PC-9 (cell line): ENCODE measurements around the gene RELL1. TPM values are rescaled to one million over a fixed set of nuclear protein-coding genes. Genes with fewer than 3 reads are reported as not detected.

Source experiments
- BruUV-seq: library from RNA; stranded (reverse); fragments of 400-500 nt; replicated peaks from 2 replicates; lab custom pipeline; 2021; lab: Mats Ljungman, UMichigan
- CTCF ChIA-PET: fragments of 300-600 bp; sonication (Branson Sonifier 250); formaldehyde crosslinking; loops from one replicate; lab custom pipeline; 2022; ENCODE audit warnings: antibody characterized with exemption; lab: Charles Lee
- POLR2A ChIA-PET: fragments of 300-600 bp; sonication (Branson Sonifier 250); formaldehyde crosslinking; loops from one replicate; lab custom pipeline; 2022; ENCODE audit warnings: antibody characterized with exemption; ENCODE audit not compliant: unreplicated experiment; lab: Charles Lee
- DNase-seq, 2 experiments: peaks; one replicate each; pipeline versions ENCODE4 v3.0.0 to v3.0.0-alpha.2; 2015 to 2022; ENCODE audit warnings: mixed read lengths in 1 of 2
- H2AFZ ChIP-seq: fragments of 200-600 bp; sonication (generic); 2 replicates; pipeline ENCODE4 v1.8.1; 2017; ENCODE audit warnings: antibody characterized with exemption
- H3F3A ChIP-seq: fragments of 200-600 bp; sonication (generic); 2 replicates; pipeline ENCODE4 v1.8.1; 2017; ENCODE audit warnings: antibody characterized with exemption, mild to moderate bottlenecking, low read depth; ENCODE audit not compliant: insufficient read depth
- H3K27ac ChIP-seq: fragments of 200-600 bp; sonication (generic); 2 replicates; pipeline ENCODE4 v1.6.1; 2016; ENCODE audit warnings: mixed run types
- H3K27me3 ChIP-seq: fragments of 200-600 bp; sonication (generic); 2 replicates; pipeline ENCODE4 v1.6.1; 2016; ENCODE audit warnings: low read depth, mixed run types; ENCODE audit not compliant: insufficient read depth
- H3K36me3 ChIP-seq: fragments of 200-600 bp; sonication (generic); 2 replicates; pipeline ENCODE4 v1.6.1; 2016; ENCODE audit warnings: low read depth, mixed run types
- H3K4me1 ChIP-seq: fragments of 200-600 bp; sonication (generic); replicated peaks from 2 replicates; pipeline ENCODE4 v1.6.1; 2016; ENCODE audit warnings: mixed run types; ENCODE audit not compliant: insufficient read depth
- H3K4me2 ChIP-seq: fragments of 200-600 bp; sonication (generic); 2 replicates; pipeline ENCODE4 v1.6.1; 2017; ENCODE audit warnings: mixed run types
- H3K4me3 ChIP-seq: fragments of 200-600 bp; sonication (generic); 2 replicates; pipeline ENCODE4 v1.6.1; 2016; ENCODE audit warnings: mixed run types
- H3K79me2 ChIP-seq: fragments of 200-600 bp; sonication (generic); 2 replicates; pipeline ENCODE4 v1.6.1; 2017; ENCODE audit warnings: low read depth, mixed run types
- H3K9me2 ChIP-seq: fragments of 200-600 bp; sonication (generic); 2 replicates; pipeline ENCODE4 v1.8.1; 2017; ENCODE audit warnings: mild to moderate bottlenecking; ENCODE audit not compliant: insufficient read depth
- H3K9me3 ChIP-seq: fragments of 200-600 bp; sonication (generic); 2 replicates; pipeline ENCODE4 v1.8.1; 2016; ENCODE audit warnings: low read depth; ENCODE audit not compliant: insufficient read depth
- H4K20me1 ChIP-seq: fragments of 200-600 bp; sonication (generic); 2 replicates; pipeline ENCODE4 v1.8.1; 2017; ENCODE audit not compliant: insufficient read depth
- CTCF ChIP-seq: fragments of 200-600 bp; sonication (generic); conservative IDR thresholded peaks from 2 replicates; pipeline ENCODE4 v1.6.1; 2017; ENCODE audit warnings: mixed run types, antibody characterized with exemption, mild to moderate bottlenecking, moderate library complexity
- EZH2 ChIP-seq: fragments of 200-600 bp; sonication (generic); IDR thresholded peaks from 2 replicates; pipeline ENCODE4 v1.8.0; 2017; ENCODE audit warnings: antibody characterized with exemption, low read depth
- intact Hi-C: fragments of 100-400 bp; cut with micrococcal nuclease; formaldehyde crosslinking; loops from one replicate; pipeline ENCODE4 v1.10.0; 2022; ENCODE audit not compliant: unreplicated experiment
- total RNA-seq: library from RNA; stranded (reverse); gene quantifications from 2 replicates; pipeline ENCODE4 v1.2.3, GENCODE V29; 2021

RELL1 gene
- total RNA-seq, 1 experiment from 2014 or later, result 18.5 TPM

DNA sequence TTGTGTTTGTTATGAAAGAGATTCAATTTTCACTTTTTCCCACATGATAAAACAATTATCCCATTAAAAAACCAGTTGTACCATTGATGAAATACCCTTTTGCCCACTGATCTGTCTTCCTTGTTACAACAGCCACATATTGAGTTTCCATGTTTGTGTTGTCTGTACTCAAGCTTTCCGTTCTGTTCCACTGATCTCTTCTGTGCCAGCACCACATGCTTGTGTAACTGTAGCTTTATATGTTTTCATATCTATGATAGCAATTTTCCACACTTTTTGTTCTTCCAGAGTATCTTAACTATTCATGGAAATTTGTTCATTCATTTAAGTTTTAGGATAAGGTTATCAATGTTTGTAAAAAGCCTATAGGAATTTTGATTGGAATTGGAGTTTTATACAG lies 24.3 kb upstream of the RELL1 start:
- ChIA-PET POLR2A (interaction anchor here (0.6 kb wide), 1 partner anchor 31 kb away, joined by 5 read pairs; no protein-coding TSS in a partner anchor), CTCF (no interaction called here)
- no peak overlapping the region for H3K4me2 ChIP-seq
- H3K9me2 ChIP-seq, result no peaks in the 10 kb centered on the region
- no peaks in the 10 kb centered on the region for H3F3A ChIP-seq
- H3K27ac ChIP-seq, result no peak overlapping the region
- DNase-seq, result no peak
- no peaks in the 10 kb centered on the region for H3K27me3 ChIP-seq
- no peaks in the 10 kb centered on the region for H3K36me3 ChIP-seq
- no peaks in the 10 kb centered on the region for H4K20me1 ChIP-seq
- H3K4me1 ChIP-seq, result no peaks in the 10 kb centered on the region; the same call in 1 of the 2 replicates
- no peaks in the 10 kb centered on the region for H3K9me3 ChIP-seq
- H3K79me2 ChIP-seq, result no peaks in the 10 kb centered on the region
- no peak overlapping the region for H2AFZ ChIP-seq
- TF ChIP-seq CTCF (no peak), EZH2 (no peak)
- H3K4me3 ChIP-seq, result no peak overlapping the region
- intact Hi-C loops, result no loop called here
- no TSS peak for BruUV-seq

DNA sequence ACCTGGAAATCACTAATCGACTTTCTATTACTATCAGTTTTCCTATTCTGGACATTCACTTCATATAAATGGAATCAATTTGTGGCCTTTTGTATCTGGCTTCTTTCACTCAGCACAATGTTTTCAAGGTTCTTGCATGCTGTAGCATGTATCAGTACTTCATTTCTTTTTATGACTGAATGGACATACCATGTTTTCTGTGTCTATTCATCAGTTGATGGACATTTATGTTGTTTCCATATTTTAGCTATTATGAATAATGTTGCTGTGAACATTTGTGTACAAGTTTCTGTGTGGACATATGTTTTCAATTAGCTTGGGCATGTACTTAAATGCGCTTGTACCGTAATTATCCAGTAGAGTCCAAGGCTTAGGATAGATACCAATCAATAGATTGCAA lies 19.9 kb upstream of the RELL1 start:
- H3K27me3 ChIP-seq, result no peaks in the 10 kb centered on the region
- intact Hi-C loops, result no loop called here
- no TSS peak for BruUV-seq
- H3K36me3 ChIP-seq, result no peaks in the 10 kb centered on the region
- H4K20me1 ChIP-seq, result no peaks in the 10 kb centered on the region
- no peak overlapping the region for H3K4me2 ChIP-seq
- POLR2A ChIA-PET, result no interaction called here
- H2AFZ ChIP-seq, result no peak overlapping the region
- no peak for DNase-seq
- no peaks in the 10 kb centered on the region for H3F3A ChIP-seq
- H3K27ac ChIP-seq, result no peak overlapping the region
- H3K4me1 ChIP-seq, result no peaks in the 10 kb centered on the region
- no peak for TF ChIP-seq EZH2
- TF ChIP-seq CTCF, result no peak
- no peaks in the 10 kb centered on the region for H3K9me2 ChIP-seq
- no peaks in the 10 kb centered on the region for H3K9me3 ChIP-seq
- CTCF ChIA-PET, result no interaction called here
- H3K79me2 ChIP-seq, result no peaks in the 10 kb centered on the region
- no peak overlapping the region for H3K4me3 ChIP-seq

- no peaks in the 10 kb centered on the region for H3K36me3 ChIP-seq
- ChIA-PET POLR2A (no interaction called here), CTCF (no interaction called here)
- no peaks in the 10 kb centered on the region for H3K79me2 ChIP-seq
- no peaks in the 10 kb centered on the region for H3K9me2 ChIP-seq
- no peak overlapping the region for H2AFZ ChIP-seq
- H3K9me3 ChIP-seq, result no peaks in the 10 kb centered on the region
- H3K27ac ChIP-seq, result no peak overlapping the region
- H3K4me2 ChIP-seq, result no peak overlapping the region
- H4K20me1 ChIP-seq, result no peaks in the 10 kb centered on the region
- no peaks in the 10 kb centered on the region for H3K4me1 ChIP-seq
- BruUV-seq, result no TSS peak
- intact Hi-C loops, result no loop called here
- H3K4me3 ChIP-seq, result no peak overlapping the region
- no peaks in the 10 kb centered on the region for H3F3A ChIP-seq
- TF ChIP-seq EZH2 (no peak), CTCF (no peak)
- H3K27me3 ChIP-seq, result no peaks in the 10 kb centered on the region
- DNase-seq, result no peak
Measured at GRCh38 chr4:37705571-37705970, 19.4 kb upstream of the RELL1 start.
